Prostate gland (tissue), 2 donors: Measurements from ENCODE around the gene SNAPC4.

Experiments used
- CTCF ChIP-seq, 4 experiments: fragments of 200-600 bp in 2 of 4; fragments of 450-650 bp in 2 of 4; sonication (generic) in 2 of 4; IDR thresholded peaks; 1 replicate in 3 of 4; 2 replicates in 1 of 4; pipeline ENCODE4 v1.5.1; 2016 to 2019; ENCODE audit warnings: antibody characterized with exemption in 4 of 4, mild to moderate bottlenecking in 2 of 4, moderate library complexity in 2 of 4
- POLR2A ChIP-seq: fragments of 450-650 bp; IDR thresholded peaks from one replicate; pipeline ENCODE4 v1.6.1; 2016; ENCODE audit warnings: antibody characterized with exemption, mild to moderate bottlenecking

GRCh38 chr9:136403915-136404800 lies 4.2 kb upstream of the SNAPC4 start:
- TF ChIP-seq POLR2A (no peak), CTCF (IDR thresholded peaks at IDR 0.05) (no peak)
